Calu3 (cell line): ENCODE results near the gene ZC3H12D. TPM values are rescaled to one million over a fixed set of nuclear protein-coding genes. Genes with fewer than 3 reads are reported as not detected.
"Not testable (repeated sequence)": the region's sequence is repeated elsewhere in the genome, so short reads cannot be mapped to it uniquely, and the experiment has no call there.

ENCODE experiments used
- BruUV-seq: library from RNA; stranded (reverse); fragments of 400-500 nt; replicated peaks from 2 replicates; lab custom pipeline; 2021; lab: Mats Ljungman, UMichigan
- CTCF ChIA-PET: fragments of 300-600 bp; sonication (Branson Sonifier 250); formaldehyde crosslinking; loops from one replicate; lab custom pipeline; 2022; ENCODE audit warnings: antibody characterized with exemption; lab: Charles Lee
- DNase-seq: peaks from one replicate; pipeline ENCODE4 v3.0.0; 2022
- H3K27ac Mint-ChIP-seq: one replicate; pipeline ENCODE4 v1.8.0; 2022; ENCODE audit warnings: mixed read lengths; ENCODE audit not compliant: unreplicated experiment
- H3K27me3 Mint-ChIP-seq: one replicate; pipeline ENCODE4 v1.8.0; 2022; ENCODE audit warnings: mixed read lengths; ENCODE audit not compliant: unreplicated experiment
- H3K36me3 Mint-ChIP-seq: one replicate; pipeline ENCODE4 v1.8.0; 2022; ENCODE audit warnings: mild to moderate bottlenecking, moderate library complexity, mixed read lengths; ENCODE audit not compliant: insufficient read depth, unreplicated experiment
- H3K4me1 Mint-ChIP-seq: one replicate; pipeline ENCODE4 v1.8.0; 2022; ENCODE audit warnings: mild to moderate bottlenecking, low read depth, mixed read lengths; ENCODE audit not compliant: unreplicated experiment
- H3K4me3 Mint-ChIP-seq: one replicate; pipeline ENCODE4 v1.8.0; 2022; ENCODE audit warnings: mild to moderate bottlenecking, low read depth, moderate library complexity, mixed read lengths; ENCODE audit not compliant: unreplicated experiment
- H3K9me3 Mint-ChIP-seq: one replicate; pipeline ENCODE4 v1.8.0; 2022; ENCODE audit warnings: low read depth, mixed read lengths; ENCODE audit not compliant: unreplicated experiment
- CTCF ChIP-seq: fragments of 200-600 bp; IDR thresholded peaks from one replicate; pipeline ENCODE4 v1.8.0; 2022; ENCODE audit warnings: antibody characterized with exemption; ENCODE audit not compliant: unreplicated experiment
- intact Hi-C: fragments of 100-400 bp; cut with micrococcal nuclease; formaldehyde crosslinking; loops from one replicate; pipeline ENCODE4 v1.10.0; 2022; ENCODE audit not compliant: unreplicated experiment
- total RNA-seq: library from RNA; stranded (reverse); gene quantifications from 2 replicates; pipeline ENCODE4 v1.2.3, GENCODE V29; 2022

The ZC3H12D gene
- total RNA-seq, 1 experiment from 2014 or later: 0.05 TPM

DNA sequence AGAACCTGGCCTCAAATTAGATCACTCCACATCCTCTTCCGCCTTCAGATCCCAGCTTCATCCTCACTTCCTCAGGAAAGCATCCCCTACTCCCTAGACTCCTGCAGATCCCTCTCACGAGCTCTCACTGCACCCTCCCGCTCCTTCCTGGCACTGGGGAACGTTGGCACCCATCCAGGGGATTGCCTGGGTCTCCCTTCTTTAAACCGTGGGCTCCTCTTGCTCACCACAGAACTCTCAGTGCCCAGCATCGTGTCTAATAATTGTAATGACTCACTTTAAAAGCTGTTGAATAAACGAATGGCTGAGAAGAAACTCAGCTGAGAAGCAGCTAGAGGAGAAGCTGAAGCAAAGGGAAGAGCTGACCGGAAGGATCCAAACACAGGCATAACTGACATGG is 20.4 kb downstream of the ZC3H12D start:
- CTCF ChIA-PET: interaction anchor here (0.7 to 1.3 kb wide), 2 partner anchors 10 to 12 kb away, joined by 3 to 4 read pairs; no protein-coding TSS in a partner anchor
- Mint-ChIP-seq H3K4me1 (no peaks in the 10 kb centered on the region), H3K36me3 (no peaks in the 10 kb centered on the region), H3K27me3 (peaks cover 12% of the 10 kb centered on the region), H3K4me3 (no peak overlapping the region), H3K27ac (no peak overlapping the region), H3K9me3 (no peaks in the 10 kb centered on the region)
- DNase-seq: no peak
- intact Hi-C loops: no loop called here
- no peak for TF ChIP-seq CTCF
- no TSS peak for BruUV-seq

GRCh38 chr6:149463781-149464180 is 21.0 kb downstream of the ZC3H12D start:
- no peak overlapping the region for H3K27ac Mint-ChIP-seq
- CTCF ChIA-PET: interaction anchor here (0.7 to 1.3 kb wide), 2 partner anchors 11 kb away, joined by 3 to 4 read pairs; no protein-coding TSS in a partner anchor
- no peak for DNase-seq
- intact Hi-C loops: no loop called here
- peaks cover 11% of the 10 kb centered on the region for H3K27me3 Mint-ChIP-seq
- no peak overlapping the region for H3K4me3 Mint-ChIP-seq
- no peaks in the 10 kb centered on the region for H3K4me1 Mint-ChIP-seq
- no peak for TF ChIP-seq CTCF
- no peaks in the 10 kb centered on the region for H3K36me3 Mint-ChIP-seq
- BruUV-seq: no TSS peak
- no peaks in the 10 kb centered on the region for H3K9me3 Mint-ChIP-seq

- intact Hi-C loops, H3K36me3 Mint-ChIP-seq, H3K9me3 Mint-ChIP-seq, CTCF ChIA-PET, H3K27me3 Mint-ChIP-seq, H3K4me1 Mint-ChIP-seq, H3K27ac Mint-ChIP-seq, DNase-seq, BruUV-seq, H3K4me3 Mint-ChIP-seq: not testable (repeated sequence)
These were observed 22.1 kb downstream of the ZC3H12D start for GRCh38 chr6:149462712-149463111.

DNA sequence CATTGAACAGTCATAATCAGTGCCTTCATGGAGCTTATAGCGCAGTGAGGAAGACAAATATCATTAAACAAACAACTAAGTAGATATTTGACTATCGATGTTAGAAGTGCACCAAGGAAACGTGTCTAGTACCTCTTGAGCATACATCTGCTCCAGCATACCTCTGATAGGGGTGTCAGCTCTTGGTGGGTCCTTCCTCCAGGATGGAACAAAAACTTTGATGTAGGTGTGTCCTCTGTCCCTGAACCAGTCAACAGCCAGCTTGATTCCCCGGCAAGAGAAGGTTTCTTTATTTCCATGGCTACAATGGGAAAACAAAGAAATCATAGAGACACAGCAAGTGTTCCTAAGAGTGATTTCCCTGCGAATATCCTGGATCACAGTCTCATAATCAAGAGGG is 23.1 kb downstream of the ZC3H12D start:
- intact Hi-C loops: no loop called here
- Mint-ChIP-seq H3K27ac (no peak overlapping the region), H3K9me3 (no peaks in the 10 kb centered on the region), H3K4me3 (no peak overlapping the region), H3K27me3 (no peaks in the 10 kb centered on the region), H3K36me3 (no peaks in the 10 kb centered on the region), H3K4me1 (no peaks in the 10 kb centered on the region)
- TF ChIP-seq CTCF: no peak
- no TSS peak for BruUV-seq
- CTCF ChIA-PET: no interaction called here
- DNase-seq: no peak

- BruUV-seq, H3K27me3 Mint-ChIP-seq, H3K27ac Mint-ChIP-seq, H3K9me3 Mint-ChIP-seq, H3K4me1 Mint-ChIP-seq, CTCF ChIA-PET, intact Hi-C loops, H3K36me3 Mint-ChIP-seq, DNase-seq, H3K4me3 Mint-ChIP-seq: not testable (repeated sequence)
These were observed 24.6 kb downstream of the ZC3H12D start for GRCh38 chr6:149460249-149460648.
